22Rv1 (cell line): ENCODE data around the gene TMPRSS6.

Experiments used
- ZFX ChIP-seq: fragments of 450-650 bp; IDR thresholded peaks from 2 replicates; pipeline ENCODE4 v1.6.1; 2017; ENCODE audit warnings: antibody characterized with exemption, borderline replicate concordance
- TF ChIP-seq, protein P1 (sequence below): fragments of 450-650 bp; IDR thresholded peaks from 2 replicates; pipeline ENCODE4 v1.5.1; 2017; ENCODE audit warnings: mild to moderate bottlenecking

DNA sequence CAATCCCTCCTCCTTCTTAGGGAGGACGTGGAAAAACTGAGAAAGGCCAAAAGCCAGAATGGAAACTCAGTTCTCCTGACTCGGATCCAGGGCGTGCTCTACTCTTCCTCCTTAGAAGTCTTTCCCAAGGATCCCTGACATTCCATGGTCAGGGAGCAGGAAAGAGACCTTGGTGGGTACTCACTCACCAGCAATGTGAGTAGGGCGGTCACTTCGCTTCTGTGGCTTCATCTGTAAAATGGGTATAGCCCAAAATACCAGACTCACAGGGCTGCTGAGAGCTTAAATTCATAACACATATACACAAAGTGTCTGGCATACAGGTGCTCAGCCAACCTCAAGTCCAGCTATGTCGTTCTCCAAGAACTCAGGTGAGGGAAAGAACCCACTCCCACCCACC lies 58.6 kb downstream of the TMPRSS6 start:
- TF ChIP-seq, protein P1, sequence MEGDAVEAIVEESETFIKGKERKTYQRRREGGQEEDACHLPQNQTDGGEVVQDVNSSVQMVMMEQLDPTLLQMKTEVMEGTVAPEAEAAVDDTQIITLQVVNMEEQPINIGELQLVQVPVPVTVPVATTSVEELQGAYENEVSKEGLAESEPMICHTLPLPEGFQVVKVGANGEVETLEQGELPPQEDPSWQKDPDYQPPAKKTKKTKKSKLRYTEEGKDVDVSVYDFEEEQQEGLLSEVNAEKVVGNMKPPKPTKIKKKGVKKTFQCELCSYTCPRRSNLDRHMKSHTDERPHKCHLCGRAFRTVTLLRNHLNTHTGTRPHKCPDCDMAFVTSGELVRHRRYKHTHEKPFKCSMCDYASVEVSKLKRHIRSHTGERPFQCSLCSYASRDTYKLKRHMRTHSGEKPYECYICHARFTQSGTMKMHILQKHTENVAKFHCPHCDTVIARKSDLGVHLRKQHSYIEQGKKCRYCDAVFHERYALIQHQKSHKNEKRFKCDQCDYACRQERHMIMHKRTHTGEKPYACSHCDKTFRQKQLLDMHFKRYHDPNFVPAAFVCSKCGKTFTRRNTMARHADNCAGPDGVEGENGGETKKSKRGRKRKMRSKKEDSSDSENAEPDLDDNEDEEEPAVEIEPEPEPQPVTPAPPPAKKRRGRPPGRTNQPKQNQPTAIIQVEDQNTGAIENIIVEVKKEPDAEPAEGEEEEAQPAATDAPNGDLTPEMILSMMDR = no peak
- no peak for TF ChIP-seq ZFX
